AG09309 (cell line): ENCODE data around the gene INTS11.
A peak's percentile ranks its signal among the peaks of the same experiment; 100 is the strongest.

Source experiments
- DNase-seq: peaks from one replicate; pipeline ENCODE4 v3.0.0-alpha.2; 2010; ENCODE audit warnings: low read depth
- H3K4me3 ChIP-seq: 2 replicates; pipeline ENCODE4 v1.5.1; 2011; ENCODE audit warnings: mild to moderate bottlenecking, low read depth, low read length, moderate library complexity; ENCODE audit not compliant: control insufficient read depth
- CTCF ChIP-seq: IDR thresholded peaks from 2 replicates; pipeline ENCODE4 v1.5.1; 2011; ENCODE audit warnings: mild to moderate bottlenecking, low read depth, low read length, inconsistent platforms; ENCODE audit not compliant: insufficient read depth, control insufficient read depth; ENCODE audit errors: missing control alignments

Gene INTS11

GRCh38 chr1:1307923-1308755, 16.3 kb downstream of the INTS11 start, which contains the start of the genes ACAP3 and PUSL1:
ACAP3 (minus strand) TSS chr1:1307930; CDS start chr1:1307815, 115 bp downstream.
PUSL1 (plus strand) TSS chr1:1308597; CDS start chr1:1308644, 47 bp downstream.
- DNase-seq = peak; percentile 71
- peak within 1 kb of the TSS; percentile 76 for H3K4me3 ChIP-seq
- TF ChIP-seq CTCF = no peak

- no peak for TF ChIP-seq CTCF
- peak overlapping the region; percentile 76 for H3K4me3 ChIP-seq
- no peak for DNase-seq
These were observed 17.1 kb downstream of the INTS11 start for GRCh38 chr1:1307261-1307922.

- no peak for DNase-seq
- TF ChIP-seq CTCF = no peak
- peak overlapping the region; percentile 76 for H3K4me3 ChIP-seq
These were observed 17.7 kb downstream of the INTS11 start for GRCh38 chr1:1306661-1307260.

GRCh38 chr1:1306070-1306660, 18.3 kb downstream of the INTS11 start:
- no peak for DNase-seq
- TF ChIP-seq CTCF = peak; percentile 48
- peak overlapping the region; percentile 76 for H3K4me3 ChIP-seq

GRCh38 chr1:1305300-1306069, 19.0 kb downstream of the INTS11 start:
- DNase-seq = peak; percentile 24
- no peak for TF ChIP-seq CTCF
- H3K4me3 ChIP-seq = peak overlapping the region; percentile 76
